Parathyroid adenoma (tissue), 2 donors: Measurements from ENCODE around the gene KAZN.

Source experiments
- H2AFZ ChIP-seq: fragments of 300-600 bp; sonication (generic); one replicate; pipeline ENCODE4 v1.7.0; 2017; ENCODE audit warnings: antibody characterized with exemption, mild to moderate bottlenecking
- H3K27ac ChIP-seq: fragments of 300-600 bp; sonication (generic); one replicate; pipeline ENCODE4 v1.7.0; 2017
- H3K27me3 ChIP-seq: fragments of 300-600 bp; sonication (generic); one replicate; pipeline ENCODE4 v1.7.0; 2017; ENCODE audit warnings: low read length; ENCODE audit not compliant: control insufficient read depth, insufficient read depth
- H3K36me3 ChIP-seq: fragments of 300-600 bp; sonication (generic); one replicate; pipeline ENCODE4 v1.7.0; 2017; ENCODE audit warnings: low read length; ENCODE audit not compliant: control insufficient read depth, insufficient read depth
- H3K4me1 ChIP-seq: fragments of 300-600 bp; sonication (generic); one replicate; pipeline ENCODE4 v1.7.0; 2017; ENCODE audit warnings: control low read depth
- H3K4me2 ChIP-seq: fragments of 300-600 bp; sonication (generic); one replicate; pipeline ENCODE4 v1.7.0; 2017; ENCODE audit warnings: low read length
- H3K4me3 ChIP-seq: fragments of 300-600 bp; sonication (generic); one replicate; pipeline ENCODE4 v1.7.0; 2017; ENCODE audit warnings: low read depth, low read length
- H3K79me2 ChIP-seq: fragments of 300-600 bp; sonication (generic); one replicate; pipeline ENCODE4 v1.7.0; 2017; ENCODE audit warnings: control low read depth
- H3K9ac ChIP-seq: fragments of 300-600 bp; sonication (generic); one replicate; pipeline ENCODE4 v1.7.0; 2017; ENCODE audit warnings: mild to moderate bottlenecking
- H3K9me3 ChIP-seq: fragments of 300-600 bp; sonication (generic); one replicate; pipeline ENCODE4 v1.7.0; 2017; ENCODE audit warnings: low read length; ENCODE audit not compliant: control insufficient read depth
- CTCF ChIP-seq: fragments of 300-600 bp; sonication (generic); IDR thresholded peaks from one replicate; pipeline ENCODE4 v1.7.0; 2017; ENCODE audit warnings: antibody characterized with exemption, mild to moderate bottlenecking
- donor health status: primary hyperparathyroidism.

KAZN gene

DNA sequence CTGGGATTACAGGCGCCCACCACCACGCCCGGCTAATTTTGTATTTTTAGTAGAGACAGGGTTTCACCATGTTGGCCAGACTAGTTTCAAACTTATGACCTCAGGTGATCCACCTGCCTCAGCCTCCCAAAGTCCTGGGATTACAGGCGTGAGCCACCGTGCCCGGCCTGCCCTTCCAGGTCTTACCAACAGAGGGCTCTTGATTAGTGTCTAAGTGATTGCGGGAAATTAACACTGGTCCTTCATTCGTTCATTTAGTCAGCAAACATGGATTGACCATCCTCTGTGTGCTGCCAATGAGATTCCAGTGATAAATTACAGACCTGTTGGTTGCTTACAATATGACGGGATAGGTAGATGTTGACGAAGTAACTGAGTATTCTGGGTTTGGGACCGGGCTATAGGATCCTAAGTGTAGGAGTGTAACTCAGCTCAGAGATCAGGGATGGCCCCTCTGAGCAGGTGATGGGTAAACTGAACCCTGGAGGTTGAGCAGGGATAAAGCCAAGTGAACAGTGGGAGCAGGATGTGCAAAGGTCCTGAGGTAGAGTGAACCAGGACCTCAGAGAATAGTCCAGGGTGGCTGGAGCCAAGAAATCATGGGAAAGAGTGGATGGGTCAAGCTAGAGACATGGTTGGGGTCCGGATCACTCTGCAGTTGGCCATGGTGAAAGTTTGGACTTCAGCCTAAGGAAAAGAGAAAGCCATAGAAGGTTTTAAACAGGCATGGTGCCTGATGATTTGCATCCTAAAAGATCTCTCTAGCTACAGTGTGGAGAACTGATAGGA, 171.2 kb downstream of the KAZN start:
- Histone ChIP-seq H3K4me3 (no peak overlapping the region), H3K79me2 (no peaks in the 10 kb centered on the region), H3K27me3 (peaks cover 2% of the 10 kb centered on the region), H3K4me2 (no peak overlapping the region), H2AFZ (no peak overlapping the region), H3K9me3 (no peaks in the 10 kb centered on the region), H3K4me1 (no peaks in the 10 kb centered on the region), H3K9ac (no peak overlapping the region), H3K27ac (no peak overlapping the region), H3K36me3 (no peaks in the 10 kb centered on the region)
- no peak for TF ChIP-seq CTCF

- no peak overlapping the region for H3K9ac ChIP-seq
- TF ChIP-seq CTCF: no peak
- H3K27me3 ChIP-seq: no peaks in the 10 kb centered on the region
- no peaks in the 10 kb centered on the region for H3K9me3 ChIP-seq
- no peak overlapping the region for H3K27ac ChIP-seq
- H3K79me2 ChIP-seq: no peaks in the 10 kb centered on the region
- H3K4me1 ChIP-seq: no peaks in the 10 kb centered on the region
- H3K4me2 ChIP-seq: no peak overlapping the region
- H3K4me3 ChIP-seq: no peak overlapping the region
- H3K36me3 ChIP-seq: no peaks in the 10 kb centered on the region
- no peak overlapping the region for H2AFZ ChIP-seq
These were observed 175.0 kb downstream of the KAZN start for GRCh38 chr1:14773396-14774025.

DNA sequence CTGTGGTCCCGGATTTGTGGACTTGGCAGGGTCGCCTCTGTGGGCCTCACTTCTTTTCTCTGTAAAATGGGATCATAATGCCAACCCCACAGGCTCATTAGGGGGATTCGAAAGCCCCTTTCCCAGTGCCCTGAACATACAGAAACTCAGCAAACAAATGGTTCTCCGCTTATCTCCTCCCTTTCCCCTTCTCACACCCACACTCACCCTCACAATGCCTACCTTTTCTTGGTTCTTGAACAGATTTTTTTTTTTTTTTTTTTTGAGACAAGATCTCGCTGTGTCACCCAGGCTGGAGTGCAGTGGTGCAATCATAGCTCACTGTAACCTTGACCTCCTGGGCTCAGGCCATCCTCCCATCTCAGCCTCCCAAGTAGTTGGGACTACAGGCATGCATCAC, 175.7 kb downstream of the KAZN start:
- no peaks in the 10 kb centered on the region for H3K9me3 ChIP-seq
- H3K9ac ChIP-seq: no peak overlapping the region
- TF ChIP-seq CTCF: no peak
- no peaks in the 10 kb centered on the region for H3K27me3 ChIP-seq
- H3K4me3 ChIP-seq: no peak overlapping the region
- H3K79me2 ChIP-seq: no peaks in the 10 kb centered on the region
- H3K36me3 ChIP-seq: no peaks in the 10 kb centered on the region
- H3K4me1 ChIP-seq: no peaks in the 10 kb centered on the region
- H2AFZ ChIP-seq: no peak overlapping the region
- H3K27ac ChIP-seq: no peak overlapping the region
- no peak overlapping the region for H3K4me2 ChIP-seq

DNA sequence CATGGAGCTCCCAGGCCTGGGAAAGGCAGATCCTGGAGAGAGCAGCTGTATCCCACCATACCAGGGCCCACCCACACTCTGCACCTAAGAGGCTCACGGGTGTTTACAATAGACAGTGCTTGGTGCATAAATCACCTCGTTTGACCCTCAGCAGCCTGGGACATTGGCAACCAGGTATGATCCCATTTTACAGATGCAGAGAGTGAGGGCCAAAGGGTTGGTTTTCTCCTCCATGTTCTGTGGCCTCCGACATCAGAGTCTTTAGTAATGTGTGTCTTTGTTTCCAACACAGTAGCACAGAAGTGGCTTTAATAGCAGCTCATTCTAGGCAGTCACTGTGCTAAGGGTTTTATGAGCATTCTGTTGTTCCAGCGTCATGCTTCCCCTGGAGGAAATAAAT, 176.5 kb downstream of the KAZN start:
- Histone ChIP-seq H3K79me2 (no peaks in the 10 kb centered on the region), H3K4me2 (no peak overlapping the region), H3K27me3 (no peaks in the 10 kb centered on the region), H3K4me1 (no peaks in the 10 kb centered on the region), H2AFZ (no peak overlapping the region), H3K36me3 (no peaks in the 10 kb centered on the region), H3K9me3 (no peaks in the 10 kb centered on the region), H3K4me3 (no peak overlapping the region), H3K27ac (no peak overlapping the region), H3K9ac (no peak overlapping the region)
- no peak for TF ChIP-seq CTCF

- Histone ChIP-seq H2AFZ (no peak overlapping the region), H3K4me2 (no peak overlapping the region), H3K36me3 (no peaks in the 10 kb centered on the region), H3K4me1 (no peaks in the 10 kb centered on the region), H3K27ac (no peak overlapping the region), H3K27me3 (no peaks in the 10 kb centered on the region), H3K9ac (no peak overlapping the region), H3K79me2 (no peaks in the 10 kb centered on the region), H3K9me3 (no peaks in the 10 kb centered on the region), H3K4me3 (no peak overlapping the region)
- no peak for TF ChIP-seq CTCF
These were observed 176.9 kb downstream of the KAZN start for GRCh38 chr1:14775434-14775833.
